Mesothelial cell of epicardium (in vitro differentiated cells): ENCODE data around the gene PRSS38. TPM values are rescaled to one million over a fixed set of nuclear protein-coding genes. Genes with fewer than 3 reads are reported as not detected.
"Not testable (repeated sequence)": the region's sequence is repeated elsewhere in the genome, so short reads cannot be mapped to it uniquely, and the experiment has no call there.

Source experiments
- DNase-seq, 2 experiments: peaks; one replicate each; pipeline ENCODE4 v3.0.0; 2021; ENCODE audit warnings: low spot score in 2 of 2; ENCODE audit not compliant: unreplicated experiment in 2 of 2
- H3K27ac Mint-ChIP-seq: 2 replicates; pipeline ENCODE4 v1.8.0; 2021; ENCODE audit warnings: mixed read lengths
- H3K27me3 Mint-ChIP-seq: 2 replicates; pipeline ENCODE4 v1.8.0; 2021; ENCODE audit warnings: low read depth, mixed read lengths
- H3K36me3 Mint-ChIP-seq: 2 replicates; pipeline ENCODE4 v1.8.0; 2021; ENCODE audit warnings: mixed read lengths
- H3K4me1 Mint-ChIP-seq: 2 replicates; pipeline ENCODE4 v1.8.0; 2021; ENCODE audit warnings: mixed read lengths
- H3K4me3 Mint-ChIP-seq: 2 replicates; pipeline ENCODE4 v1.8.0; 2021; ENCODE audit warnings: mild to moderate bottlenecking, moderate library complexity, mixed read lengths
- H3K9me3 Mint-ChIP-seq: 2 replicates; pipeline ENCODE4 v1.8.0; 2021; ENCODE audit warnings: mixed read lengths
- total RNA-seq: library from RNA; stranded (reverse); gene quantifications from 3 replicates; pipeline ENCODE4 v1.2.1, GENCODE V29; 2021
- TF ChIP-seq, protein P1 (sequence below): fragments of 200-600 bp; sonication (generic); IDR thresholded peaks from one replicate; pipeline ENCODE4 v1.5.0; 2021; ENCODE audit warnings: antibody characterized with exemption; ENCODE audit not compliant: unreplicated experiment

The PRSS38 gene
- total RNA-seq, 1 donor from 2014 or later, result not detected

DNA sequence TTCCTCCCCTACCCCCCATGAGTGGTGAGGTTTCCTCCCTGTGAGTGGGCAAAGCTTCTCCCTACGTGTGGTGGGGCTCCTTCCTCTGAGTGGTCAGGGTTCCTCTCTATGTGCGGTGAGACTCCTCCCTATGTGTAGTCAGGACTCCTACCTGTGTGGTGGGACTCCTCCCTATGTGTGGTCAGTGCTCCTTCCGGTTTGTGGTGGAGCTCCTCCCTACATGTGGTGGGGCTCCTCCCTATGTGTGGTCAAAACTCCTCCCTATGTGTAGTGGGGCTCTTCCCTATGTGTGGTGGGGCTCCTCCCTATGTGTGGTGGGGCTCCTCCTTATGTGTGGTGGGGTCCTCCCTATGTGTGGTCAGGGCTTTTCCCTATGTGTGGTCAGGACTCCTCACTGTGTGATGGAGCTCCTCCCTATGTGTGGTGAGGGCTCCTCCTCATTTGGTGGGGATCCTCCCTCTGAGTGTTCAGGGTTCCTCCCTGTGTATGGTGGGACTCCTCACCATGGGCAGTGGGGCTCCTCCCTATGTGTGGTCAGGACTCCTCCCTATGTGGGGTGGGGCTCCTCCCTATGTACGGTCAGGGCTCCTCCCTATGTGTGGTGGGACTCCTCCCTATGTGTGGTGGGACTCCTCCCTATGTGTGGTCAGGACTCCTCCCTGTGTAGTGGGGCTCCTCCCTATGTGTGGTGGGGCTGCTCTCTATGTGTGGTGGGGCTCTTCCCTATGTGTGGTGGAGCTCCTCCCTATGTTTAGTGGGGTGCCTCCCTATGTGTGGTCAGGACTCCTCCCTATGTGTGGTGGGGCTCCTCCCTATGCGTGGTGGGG lies 29.1 kb downstream of the PRSS38 start:
- Mint-ChIP-seq H3K9me3 (peaks cover 18% of the 10 kb centered on the region), H3K27me3 (peaks cover 2% of the 10 kb centered on the region), H3K4me1 (no peaks in the 10 kb centered on the region), H3K27ac (no peak overlapping the region), H3K36me3 (peaks cover 2% of the 10 kb centered on the region), H3K4me3 (no peak overlapping the region)
- TF ChIP-seq, protein P1, sequence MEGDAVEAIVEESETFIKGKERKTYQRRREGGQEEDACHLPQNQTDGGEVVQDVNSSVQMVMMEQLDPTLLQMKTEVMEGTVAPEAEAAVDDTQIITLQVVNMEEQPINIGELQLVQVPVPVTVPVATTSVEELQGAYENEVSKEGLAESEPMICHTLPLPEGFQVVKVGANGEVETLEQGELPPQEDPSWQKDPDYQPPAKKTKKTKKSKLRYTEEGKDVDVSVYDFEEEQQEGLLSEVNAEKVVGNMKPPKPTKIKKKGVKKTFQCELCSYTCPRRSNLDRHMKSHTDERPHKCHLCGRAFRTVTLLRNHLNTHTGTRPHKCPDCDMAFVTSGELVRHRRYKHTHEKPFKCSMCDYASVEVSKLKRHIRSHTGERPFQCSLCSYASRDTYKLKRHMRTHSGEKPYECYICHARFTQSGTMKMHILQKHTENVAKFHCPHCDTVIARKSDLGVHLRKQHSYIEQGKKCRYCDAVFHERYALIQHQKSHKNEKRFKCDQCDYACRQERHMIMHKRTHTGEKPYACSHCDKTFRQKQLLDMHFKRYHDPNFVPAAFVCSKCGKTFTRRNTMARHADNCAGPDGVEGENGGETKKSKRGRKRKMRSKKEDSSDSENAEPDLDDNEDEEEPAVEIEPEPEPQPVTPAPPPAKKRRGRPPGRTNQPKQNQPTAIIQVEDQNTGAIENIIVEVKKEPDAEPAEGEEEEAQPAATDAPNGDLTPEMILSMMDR, result no peak
- no peak for DNase-seq

DNA sequence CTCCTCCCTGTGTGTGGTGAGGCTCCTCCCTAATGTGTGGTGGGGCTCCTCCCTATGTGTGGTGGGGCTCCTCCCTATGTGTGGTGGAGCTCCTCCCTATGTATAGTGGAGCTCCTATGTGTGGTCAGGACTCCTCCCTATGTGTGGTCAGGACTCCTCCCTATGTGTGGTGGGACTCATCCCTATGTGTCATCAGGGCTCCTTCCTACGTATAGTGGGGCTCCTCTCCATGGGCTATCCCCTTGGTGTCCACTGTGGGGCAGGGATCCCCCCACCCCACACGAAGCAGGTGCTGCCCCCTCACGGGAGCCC lies 29.6 kb downstream of the PRSS38 start:
- TF ChIP-seq, protein P1, result no peak
- H3K27me3 Mint-ChIP-seq, result peaks cover 2% of the 10 kb centered on the region
- no peak for DNase-seq
- no peaks in the 10 kb centered on the region for H3K4me1 Mint-ChIP-seq
- H3K36me3 Mint-ChIP-seq, result peaks cover 2% of the 10 kb centered on the region
- peaks cover 20% of the 10 kb centered on the region for H3K9me3 Mint-ChIP-seq
- H3K27ac Mint-ChIP-seq, result no peak overlapping the region
- no peak overlapping the region for H3K4me3 Mint-ChIP-seq

DNA sequence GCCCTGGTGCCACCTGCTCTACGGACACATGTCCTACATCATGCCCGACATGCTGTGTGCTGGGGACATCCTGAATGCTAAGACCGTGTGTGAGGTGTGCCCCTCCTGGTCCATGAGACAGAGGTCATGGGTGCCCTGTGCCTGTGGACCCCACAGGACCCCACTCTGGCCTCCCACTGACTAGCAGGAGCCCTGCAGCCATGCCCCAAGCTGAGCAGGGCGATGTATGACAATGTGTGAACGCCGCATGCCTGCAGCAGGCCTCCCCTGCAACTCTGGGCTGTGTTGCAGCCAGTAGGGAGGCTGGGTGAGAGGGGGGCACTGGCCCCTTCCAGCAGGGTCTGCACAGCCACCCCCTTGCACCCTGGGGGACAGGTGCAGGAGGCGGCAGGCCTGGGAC lies 30.0 kb downstream of the PRSS38 start:
- TF ChIP-seq, protein P1, result no peak
- H3K27ac Mint-ChIP-seq, result no peak overlapping the region
- H3K4me1 Mint-ChIP-seq, result no peaks in the 10 kb centered on the region
- peaks cover 2% of the 10 kb centered on the region for H3K36me3 Mint-ChIP-seq
- no peak for DNase-seq
- H3K9me3 Mint-ChIP-seq, result peaks cover 21% of the 10 kb centered on the region
- H3K4me3 Mint-ChIP-seq, result no peak overlapping the region
- peaks cover 4% of the 10 kb centered on the region for H3K27me3 Mint-ChIP-seq

DNA sequence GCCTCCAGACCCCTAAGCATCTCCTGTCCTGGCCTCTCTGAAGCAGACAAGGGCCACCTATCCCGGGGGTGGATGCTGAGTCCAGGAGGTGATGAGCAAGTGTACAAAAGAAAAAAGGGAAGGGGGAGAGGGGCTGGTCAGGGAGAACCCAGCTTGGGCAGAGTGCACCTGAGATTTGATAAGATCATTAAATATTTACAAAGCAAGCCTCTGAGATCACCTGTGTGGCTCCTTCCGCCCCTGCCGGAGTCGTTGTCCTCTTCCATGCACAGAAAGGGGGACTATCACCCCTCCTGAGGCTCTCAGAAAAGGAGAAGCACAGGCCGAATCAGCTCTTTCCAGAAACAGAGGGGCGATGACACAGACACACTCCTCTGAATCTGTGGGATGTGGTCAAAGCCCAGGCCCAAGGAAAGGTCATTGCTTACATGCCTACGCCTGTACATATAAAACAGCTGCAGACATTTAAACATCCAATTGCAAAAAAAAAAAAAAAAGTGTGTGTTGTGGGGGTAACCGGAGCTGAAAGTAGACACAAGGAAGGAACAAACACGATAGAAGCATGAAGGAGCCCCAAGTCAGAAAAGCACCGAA lies 30.9 kb downstream of the PRSS38 start:
- H3K27me3 Mint-ChIP-seq, result peaks cover 4% of the 10 kb centered on the region
- peaks cover 2% of the 10 kb centered on the region for H3K36me3 Mint-ChIP-seq
- H3K4me1 Mint-ChIP-seq, result no peaks in the 10 kb centered on the region
- H3K27ac Mint-ChIP-seq, result no peak overlapping the region
- H3K4me3 Mint-ChIP-seq, result no peak overlapping the region
- TF ChIP-seq, protein P1, result no peak
- DNase-seq, result no peak
- H3K9me3 Mint-ChIP-seq, result peaks cover 21% of the 10 kb centered on the region

DNA sequence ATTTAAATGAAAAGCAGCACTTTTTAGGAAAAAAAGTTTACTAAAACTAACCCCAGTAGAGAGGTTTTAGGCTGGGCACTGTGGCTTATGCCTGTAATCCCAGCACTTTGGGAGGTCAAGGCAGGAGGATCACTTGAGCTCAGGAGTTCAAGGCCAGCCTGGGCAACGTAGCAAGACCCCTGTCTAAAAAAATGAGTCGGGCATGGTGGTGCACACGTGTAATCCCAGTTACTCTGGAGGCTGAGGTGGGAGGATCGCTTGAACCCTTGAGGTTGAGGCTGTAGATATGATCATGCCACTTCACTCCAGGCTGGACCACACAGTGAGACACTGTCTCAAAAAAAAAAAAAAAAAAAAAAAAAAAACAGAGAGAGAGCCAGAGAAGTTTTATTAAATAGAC lies 31.6 kb downstream of the PRSS38 start:
- not testable (repeated sequence) for H3K27ac Mint-ChIP-seq, H3K4me3 Mint-ChIP-seq, DNase-seq, H3K4me1 Mint-ChIP-seq, H3K27me3 Mint-ChIP-seq, H3K36me3 Mint-ChIP-seq
- peaks cover 21% of the 10 kb centered on the region for H3K9me3 Mint-ChIP-seq

DNA sequence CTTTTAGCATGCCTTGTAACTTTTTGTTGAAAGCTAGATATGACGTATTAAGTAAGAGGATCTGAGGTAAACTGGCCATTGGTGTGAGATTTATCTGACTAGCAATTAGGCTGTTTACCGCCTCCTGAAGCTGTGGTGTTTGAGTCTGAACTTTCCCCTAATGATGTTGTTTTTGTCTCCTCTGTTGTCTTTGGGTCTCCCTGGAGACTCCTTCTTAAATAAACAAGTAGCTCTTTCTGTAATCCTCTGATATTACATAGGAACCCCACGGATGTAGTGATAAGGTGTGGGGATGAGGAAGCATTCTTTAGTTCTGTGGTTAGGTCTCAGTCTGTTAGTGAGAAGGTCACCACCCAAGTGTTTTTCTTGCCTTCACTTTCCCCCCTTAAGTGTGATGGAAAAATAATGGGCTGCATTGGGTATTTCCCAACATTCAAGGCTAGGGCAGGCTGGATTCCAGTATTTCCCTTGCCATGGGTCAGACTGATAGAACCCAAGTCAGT lies 33.0 kb downstream of the PRSS38 start:
- Mint-ChIP-seq H3K36me3 (peaks cover 2% of the 10 kb centered on the region), H3K9me3 (peaks cover 21% of the 10 kb centered on the region), H3K4me1 (no peaks in the 10 kb centered on the region), H3K27me3 (peaks cover 4% of the 10 kb centered on the region), H3K27ac (no peak overlapping the region), H3K4me3 (no peak overlapping the region)
- TF ChIP-seq, protein P1, result no peak
- DNase-seq, result no peak
